K562 (cell line): Measurements from ENCODE around the gene CKAP5. TPM values are rescaled to one million over a fixed set of nuclear protein-coding genes. Genes with fewer than 3 reads are reported as not detected.

Source experiments
- ATAC-seq: fragments of 200-7000 bp; cut with Tn5 transposase; 3 replicates; pipeline ENCODE4 v1.9.1; 2020; ENCODE audit warnings: moderate library complexity
- BruUV-seq: library from RNA; stranded (reverse); fragments of 400-500 nt; replicated peaks from 2 replicates; lab custom pipeline; 2021; lab: Mats Ljungman, UMichigan
- CTCF ChIA-PET: fragments of 300-600 bp; formaldehyde crosslinking; extraction: SDS; loops from one replicate; lab custom pipeline; 2021; ENCODE audit warnings: low intra/inter-chr PET ratio; lab: Yijun Ruan, JAX
- POLR2A ChIA-PET: fragments of 300-600, 350-650 bp; sonication (Branson Sonifier 250); formaldehyde crosslinking; extraction: SDS; loops from one replicate; lab custom pipeline; 2021; ENCODE audit warnings: antibody characterized with exemption, inconsistent platforms; lab: Yijun Ruan, JAX
- DNase-seq, 4 experiments: peaks; one replicate each; pipeline versions ENCODE4 v3.0.0 to v3.0.0-alpha.2; 2011 to 2018; ENCODE audit warnings: low spot score in 3 of 4, mixed read lengths in 3 of 4; ENCODE audit errors: extremely low read depth in 1 of 4
- FAIRE-seq: peaks from 2 replicates; lab custom pipeline; 2011; peaks lifted over from hg19 to GRCh38; lab: Jason Lieb, UNC
- H2AFZ ChIP-seq: 2 replicates; pipeline ENCODE4 v1.6.0; 2011; ENCODE audit warnings: low read depth, low read length, control low read depth, inconsistent platforms
- H3K27ac ChIP-seq: fragments of 200-600 bp; 3 replicates; pipeline ENCODE4 v1.8.0; 2011; ENCODE audit warnings: low read depth, mild to moderate bottlenecking, control low read depth, inconsistent platforms, low read length, moderate library complexity, mixed read lengths; ENCODE audit errors: extremely low read depth
- H3K27me3 ChIP-seq, 2 experiments: fragments of 300-600 bp in 1 of 2; 2 replicates in 1 of 2; 3 replicates in 1 of 2; pipeline versions ENCODE4 v1.6.0 to v1.8.0; 2011; ENCODE audit warnings: inconsistent platforms in 2 of 2, low read length in 2 of 2, mild to moderate bottlenecking in 1 of 2, mixed read lengths in 1 of 2, moderate library complexity in 1 of 2; ENCODE audit not compliant: control insufficient read depth in 2 of 2, insufficient read depth in 2 of 2
- H3K36me3 ChIP-seq: fragments of 300-600 bp; 3 replicates; pipeline ENCODE4 v1.8.0; 2011; ENCODE audit warnings: mild to moderate bottlenecking, low read length, inconsistent platforms; ENCODE audit not compliant: control insufficient read depth, insufficient read depth
- H3K4me1 ChIP-seq, 2 experiments: fragments of 200-600 bp in 1 of 2; replicated peaks in 1 of 2; 2 replicates in 1 of 2; 3 replicates in 1 of 2; pipeline versions ENCODE4 v1.5.1 to v1.8.0; 2011; ENCODE audit warnings: inconsistent platforms in 2 of 2, low read length in 2 of 2, mild to moderate bottlenecking in 1 of 2, mixed read lengths in 1 of 2, moderate library complexity in 1 of 2; ENCODE audit not compliant: control insufficient read depth in 2 of 2, insufficient read depth in 2 of 2
- H3K4me2 ChIP-seq: 2 replicates; pipeline ENCODE4 v1.6.1; 2011; ENCODE audit warnings: low read length, control low read depth, inconsistent platforms, mixed read lengths; ENCODE audit not compliant: insufficient read depth
- H3K4me3 ChIP-seq: fragments of 200-600 bp; sonication (generic), shearing (Covaris generic); 2 replicates; pipeline ENCODE4 v1.5.1; 2016; ENCODE audit warnings: control low read depth, inconsistent platforms
- H3K79me2 ChIP-seq: fragments of 200-600 bp; 3 replicates; pipeline ENCODE4 v1.8.0; 2011; ENCODE audit warnings: low read length, inconsistent platforms; ENCODE audit not compliant: control insufficient read depth, insufficient read depth
- H3K9ac ChIP-seq, 2 experiments: 2 replicates each; pipeline versions ENCODE4 v1.6.0 to v1.6.1; 2011; ENCODE audit warnings: low read depth in 2 of 2, low read length in 2 of 2, control low read depth in 1 of 2, inconsistent platforms in 1 of 2, mild to moderate bottlenecking in 1 of 2, mixed read lengths in 1 of 2; ENCODE audit not compliant: insufficient read depth in 1 of 2
- H3K9me1 ChIP-seq: one replicate; pipeline ENCODE4 v1.6.0; 2011; ENCODE audit warnings: inconsistent platforms, mild to moderate bottlenecking, low read length, moderate library complexity; ENCODE audit not compliant: control insufficient read depth, insufficient read depth
- H3K9me3 ChIP-seq: replicated peaks from 2 replicates; pipeline ENCODE4 v1.5.1; 2011; ENCODE audit warnings: low read depth, low read length, inconsistent platforms; ENCODE audit not compliant: control insufficient read depth, insufficient read depth
- H4K20me1 ChIP-seq: replicated peaks from 2 replicates; pipeline ENCODE4 v1.6.1; 2011; ENCODE audit warnings: low read length, inconsistent platforms, mixed read lengths; ENCODE audit not compliant: control insufficient read depth, insufficient read depth
- C11orf30 ChIP-seq: fragments of 450-650 bp; IDR thresholded peaks from 2 replicates; pipeline ENCODE4 v1.6.1; 2016; ENCODE audit warnings: low read depth, mild to moderate bottlenecking
- CHD7 ChIP-seq: fragments of 200-600 bp; sonication (generic); IDR thresholded peaks from one replicate; pipeline ENCODE4 v1.6.1; 2012; ENCODE audit warnings: mild to moderate bottlenecking, low read depth, low read length, inconsistent platforms
- SMAD2 ChIP-seq: fragments of 150-350 bp; IDR thresholded peaks from 2 replicates; pipeline ENCODE4 v1.6.1; 2014; ENCODE audit warnings: low read depth, mild to moderate bottlenecking, low read length
- ZNF24 ChIP-seq: fragments of 450-650 bp; IDR thresholded peaks from 2 replicates; pipeline ENCODE4 v1.6.1; 2016
- WGBS: fragments of 100-300 bp; shearing (Covaris generic); methylation state at CpG from one replicate; pipeline ENCODE4 v1.1.6; 2016; ENCODE audit warnings: low coverage, mixed read lengths; ENCODE audit not compliant: insufficient coverage; ENCODE audit errors: missing lambda C conversion rate; 5-methylcytosine and 5-hydroxymethylcytosine counted together
- in situ Hi-C: fragments of 300-500 bp; cut with MboI; formaldehyde crosslinking; loops from 4 replicates; pipeline ENCODE4 v1.15.0; 2018; ENCODE audit warnings: inconsistent platforms, mixed read lengths
- intact Hi-C: fragments of 100-400 bp; cut with micrococcal nuclease; formaldehyde crosslinking; loops from 2 replicates; pipeline ENCODE4 v1.14.2; 2022
- polyA plus RNA-seq, 8 experiments: library from polyadenylated mRNA; depleted of rRNA in 4 of 8; stranded (reverse) in 5 of 8; unstranded in 3 of 8; fragments of >200 nt; fragmentation: Nextera tagmentation in 2 of 8; fragmentation: Illumina TruSeq in 1 of 8; extraction: Ambion mirVana in 2 of 8; extraction: Trizol in 1 of 8; gene quantifications; 2 replicates each; pipeline versions ENCODE4 v1.2.1 to v1.2.3, GENCODE V29; 2011 to 2014; ENCODE audit warnings: inconsistent platforms in 1 of 8, missing spikeins in 1 of 8
- total RNA-seq, 7 experiments: library from RNA; depleted of rRNA in 6 of 7; stranded (reverse); fragments of >200 nt in 6 of 7; fragmentation: Illumina TruSeq in 2 of 7; extraction: Trizol in 2 of 7; gene quantifications; 2 replicates each; pipeline versions ENCODE4 v1.2.1 to v1.2.3, GENCODE V29; 2011 to 2021; ENCODE audit warnings: low replicate concordance in 1 of 7

Gene CKAP5
- total and polyA plus RNA-seq, 9 of the 15 experiments (the other 6 are each of a cell fraction or from before 2014, with no cell fraction given) = 60.1 to 239 (median 139) TPM

GRCh38 chr11:46855863-46856262 is 9.8 kb upstream of the CKAP5 start:
- TF ChIP-seq C11orf30 (no peak), ZNF24 (peak; percentile 90)
- CTCF ChIA-PET = no interaction called here

GRCh38 chr11:46855167-46855566 is 9.1 kb upstream of the CKAP5 start:
- peak; percentile 35; the same call in 2 of the 3 replicates for ATAC-seq
- no peaks in the 10 kb centered on the region; the same call in 1 of the 2 replicates for H3K9me3 ChIP-seq
- no peaks in the 10 kb centered on the region for H3K36me3 ChIP-seq
- peaks cover 0 to 14% of the 10 kb centered on the region in 2 experiments; a peak in 2 of 5 replicates for H3K4me1 ChIP-seq
- intact Hi-C loops (no loop called here), in situ Hi-C loops (no loop called here)
- H3K27ac ChIP-seq = no peak overlapping the region
- WGBS = 24% methylated on average over 3 of the region's 3 CpGs
- H3K4me2 ChIP-seq = peak overlapping the region; percentile 10; the same call in 1 of the 2 replicates
- no peaks in the 10 kb centered on the region for H4K20me1 ChIP-seq
- BruUV-seq = no TSS peak
- H2AFZ ChIP-seq = peak overlapping the region; percentile 38
- no peaks in the 10 kb centered on the region for H3K79me2 ChIP-seq
- H3K27me3 ChIP-seq = no peaks in the 10 kb centered on the region
- no peak for DNase-seq
- H3K4me3 ChIP-seq = no peak overlapping the region
- FAIRE-seq = no peak
- no peaks in the 10 kb centered on the region for H3K9me1 ChIP-seq
- ChIA-PET POLR2A (interaction anchor here (0.7 to 2.8 kb wide), 4 partner anchors 9 to 101 kb away, joined by 3 to 11 read pairs (median 5); partner anchors contain the start of gene CKAP5), CTCF (no interaction called here)
- H3K9ac ChIP-seq = no peak overlapping the region
- TF ChIP-seq SMAD2 = no peak
- TF ChIP-seq CHD7 = no peak

More at GRCh38 chr11:46855863-46856262, 9.8 kb upstream of the CKAP5 start:
- DNase-seq (no peak), FAIRE-seq (no peak), ATAC-seq (no peak)
- in situ Hi-C loops = no loop called here
- 70% methylated on average over 2 of the region's 2 CpGs for WGBS
- no peak overlapping the region for H3K4me2 ChIP-seq
- H3K9me3 ChIP-seq = no peaks in the 10 kb centered on the region
- H3K36me3 ChIP-seq = no peaks in the 10 kb centered on the region
- no peaks in the 10 kb centered on the region for H3K9me1 ChIP-seq
- H4K20me1 ChIP-seq = no peaks in the 10 kb centered on the region
- no peak overlapping the region for H3K27ac ChIP-seq
- no peak overlapping the region for H3K9ac ChIP-seq
- POLR2A ChIA-PET = interaction anchor here (1.0 to 2.8 kb wide), 3 partner anchors 9 to 71 kb away, joined by 3 to 11 read pairs (median 5); partner anchors contain the start of gene CKAP5
- intact Hi-C loops = no loop called here
- H3K79me2 ChIP-seq = no peaks in the 10 kb centered on the region
- H3K27me3 ChIP-seq = no peaks in the 10 kb centered on the region
- H3K4me1 ChIP-seq = peaks cover 0 to 14% of the 10 kb centered on the region in 2 experiments; a peak in 2 of 5 replicates
- H3K4me3 ChIP-seq = no peak overlapping the region
- BruUV-seq = no TSS peak
- peak overlapping the region; percentile 7; the same call in 1 of the 2 replicates for H2AFZ ChIP-seq
